ENCODE data around the gene LECT2.

The LECT2 gene

DNA sequence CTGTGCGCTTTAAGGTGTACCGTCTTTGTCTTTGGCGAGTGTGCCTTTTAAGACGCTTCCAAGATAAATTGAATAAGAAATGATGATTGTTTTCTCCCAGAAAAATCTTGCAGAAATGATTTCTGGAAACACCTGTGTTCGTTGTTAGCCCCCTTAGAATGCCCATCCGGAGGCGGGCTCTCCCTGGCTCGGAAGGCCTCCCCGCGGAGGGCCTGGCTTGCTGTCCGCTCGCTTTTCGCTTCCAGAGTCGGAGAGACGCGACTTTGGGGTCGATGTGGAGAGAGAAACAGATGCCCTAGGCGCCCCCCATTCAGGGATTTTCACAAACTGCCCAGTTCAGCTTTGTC lies 23.9 kb downstream of the LECT2 start:
- no peak for DNase-seq

DNA sequence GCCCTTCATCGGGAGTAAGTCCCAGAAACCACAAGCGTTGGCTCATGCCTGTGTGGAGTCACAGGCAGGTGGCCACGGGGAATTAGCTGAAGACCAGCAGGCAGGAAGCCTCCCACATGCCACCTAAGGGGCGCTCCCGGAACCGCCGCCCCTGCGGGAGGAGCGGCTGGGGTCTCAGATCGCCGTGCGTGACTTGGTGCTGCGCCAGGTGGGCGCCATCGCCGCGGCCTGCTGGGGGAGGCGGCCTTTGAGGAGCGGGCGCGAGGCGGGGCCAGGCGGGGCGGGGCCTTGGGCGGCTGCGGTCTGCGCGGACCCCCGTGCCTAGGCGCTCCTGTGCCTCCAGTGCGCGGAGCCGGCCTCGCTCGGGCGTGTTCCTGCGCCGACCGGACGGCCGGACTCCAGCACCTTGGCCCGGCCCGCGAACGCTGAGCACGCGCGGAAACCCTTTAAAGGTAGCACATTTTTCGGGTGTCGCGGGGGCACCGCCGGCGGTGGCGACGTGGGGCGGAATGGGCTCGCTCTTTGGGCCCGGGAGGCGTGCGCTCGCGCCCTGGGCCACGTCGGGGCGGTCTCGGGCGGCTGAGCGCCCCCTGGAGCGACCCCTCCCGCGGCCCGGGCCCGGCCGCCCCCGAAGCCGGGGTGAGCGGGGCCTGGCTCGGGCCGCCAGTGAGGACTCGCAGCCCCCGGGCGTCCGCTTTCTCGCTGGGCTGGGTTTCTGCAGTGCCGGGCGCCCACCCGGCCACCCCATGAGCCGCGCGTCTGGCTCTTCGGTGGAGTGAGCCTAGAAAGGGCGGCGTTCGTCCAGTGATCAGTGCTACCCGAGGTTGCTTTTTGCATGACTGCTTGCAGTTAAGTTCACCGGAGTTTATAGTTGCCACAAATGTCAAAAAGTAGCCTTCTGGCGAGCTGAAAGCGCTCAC lies 24.5 kb downstream of the LECT2 start:
- no peak for DNase-seq

DNA sequence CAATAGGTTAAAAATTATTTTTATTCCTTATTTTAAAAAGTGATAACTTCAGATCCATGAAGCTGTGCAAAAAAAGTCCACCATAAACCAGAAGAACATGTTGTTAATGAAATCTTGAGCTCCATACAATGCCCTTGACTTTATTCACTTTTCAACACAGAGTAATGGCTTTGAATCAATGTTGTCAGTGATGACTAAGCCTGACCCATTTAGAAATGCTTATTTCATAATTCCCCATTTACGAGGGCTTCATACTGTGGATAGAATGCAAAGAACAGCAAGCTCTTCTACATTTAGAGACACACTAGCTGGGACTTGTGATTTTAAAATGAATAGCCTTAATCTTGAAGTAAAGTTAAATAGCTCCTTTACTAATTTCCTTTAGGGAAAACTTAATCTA lies 33.4 kb downstream of the LECT2 start:
- DNase-seq = no peak

DNA sequence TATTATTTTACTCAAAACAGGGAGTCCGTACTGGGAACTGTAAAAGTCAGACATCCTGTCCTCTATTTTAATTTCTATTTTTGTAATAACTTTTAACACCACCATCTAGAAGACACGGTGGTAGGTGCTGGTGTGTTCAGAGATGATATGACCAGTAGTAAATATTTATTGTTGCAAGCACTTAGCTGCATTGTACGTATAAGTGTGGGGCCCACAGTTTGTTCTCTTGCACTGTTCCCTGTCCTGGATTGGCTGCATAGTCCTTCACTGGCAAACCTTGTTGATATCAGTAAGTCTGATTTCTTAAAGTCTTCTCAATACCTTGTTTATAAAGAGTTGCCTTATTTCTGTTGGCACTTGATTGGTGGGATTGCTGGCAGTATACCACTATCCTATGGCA lies 34.6 kb downstream of the LECT2 start:
- DNase-seq = no peak

DNA sequence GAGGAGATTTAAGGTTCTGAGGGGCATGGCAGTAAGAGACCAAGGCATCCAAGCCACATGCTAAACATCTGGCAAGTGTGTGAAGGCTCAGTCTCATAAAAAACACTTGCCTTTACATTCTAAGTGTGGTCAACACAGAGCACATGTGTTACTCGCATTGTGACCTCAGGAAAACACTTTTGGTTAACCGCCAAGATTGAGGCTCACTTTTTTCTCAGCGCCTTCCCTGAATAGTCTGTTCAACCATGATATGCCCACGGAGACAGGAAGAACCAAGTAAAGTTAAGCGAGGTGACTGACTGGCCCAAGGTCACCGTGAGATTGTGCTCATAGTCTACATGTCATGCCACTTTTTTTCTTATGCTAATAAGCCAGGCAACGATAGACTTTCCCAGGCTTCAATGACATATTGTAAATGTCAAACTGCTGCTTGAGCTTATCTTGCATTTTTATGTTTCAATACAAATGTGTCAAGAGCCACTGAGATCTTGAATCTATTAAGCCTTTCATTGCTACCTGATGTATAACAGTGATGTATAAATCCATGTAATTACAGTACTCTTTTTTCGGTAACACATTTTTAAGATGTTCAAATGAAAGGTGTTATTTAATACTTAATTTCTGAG lies 38.0 kb downstream of the LECT2 start:
- no peak for DNase-seq

DNA sequence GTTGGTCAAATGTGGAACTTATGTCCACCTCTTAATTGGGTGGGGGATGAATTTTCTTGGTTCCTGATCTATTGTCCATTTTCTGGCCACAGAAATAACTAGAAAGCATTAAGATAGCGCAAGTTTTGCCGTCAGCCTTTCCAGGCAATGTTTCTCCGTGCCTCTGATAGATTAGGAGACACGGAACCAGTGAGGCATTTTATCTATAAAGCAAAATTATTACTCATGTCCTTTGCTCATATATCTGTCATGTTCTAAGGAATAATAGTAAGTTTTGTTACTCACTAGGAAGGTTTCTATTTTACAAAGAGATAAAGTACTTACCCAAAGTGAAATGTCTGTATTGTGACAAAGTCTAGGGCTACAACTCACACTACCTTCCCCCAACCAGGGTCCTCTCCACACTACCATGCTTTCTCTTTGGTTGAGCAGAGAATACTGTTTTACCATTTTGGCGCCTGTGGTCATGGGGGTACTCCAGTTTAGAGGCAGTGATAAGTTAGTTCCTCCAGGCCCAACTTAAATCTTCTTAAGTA lies 39.2 kb downstream of the LECT2 start:
- no peak for DNase-seq

DNA sequence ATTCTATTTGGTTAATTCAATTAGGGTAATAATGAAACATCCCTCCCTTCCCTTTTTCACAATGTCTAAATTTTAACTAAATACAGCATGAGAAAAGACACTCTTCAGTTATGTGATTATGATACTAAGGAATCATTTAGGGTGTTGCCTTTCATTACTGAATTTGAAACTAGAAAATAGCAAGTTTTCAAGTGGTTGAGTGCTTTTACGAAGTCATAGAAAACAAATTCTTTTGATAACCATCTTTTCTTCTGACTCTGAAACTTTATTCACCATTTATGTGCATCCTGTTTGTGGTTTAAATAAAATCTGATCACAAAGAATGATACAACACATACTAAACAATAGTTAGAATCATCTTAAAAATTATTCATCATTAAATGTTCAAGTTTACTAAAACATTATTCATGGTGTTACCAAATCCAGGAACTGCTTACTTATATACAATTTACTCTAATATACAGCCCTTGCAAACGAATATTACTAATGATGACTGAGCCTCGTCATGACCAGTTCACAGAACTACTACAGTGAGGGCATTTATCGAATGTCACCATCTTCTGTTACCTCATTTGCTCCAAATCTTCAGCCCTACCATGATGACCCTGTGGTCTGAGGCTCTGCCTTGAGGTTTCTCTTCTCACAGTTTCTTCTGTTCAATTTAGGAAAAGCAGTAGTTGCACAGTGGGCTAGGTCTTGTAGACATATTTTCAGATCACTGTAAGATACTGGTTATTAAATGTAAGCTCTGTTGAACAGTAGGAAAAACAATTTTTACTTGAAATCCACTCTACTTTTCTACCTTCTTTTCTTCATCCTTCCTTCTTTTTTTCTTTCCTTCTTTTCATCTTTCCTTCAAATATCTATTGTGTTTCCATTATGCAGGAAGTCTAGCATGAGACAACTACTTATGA lies 40.8 kb downstream of the LECT2 start:
- DNase-seq = no peak

DNA sequence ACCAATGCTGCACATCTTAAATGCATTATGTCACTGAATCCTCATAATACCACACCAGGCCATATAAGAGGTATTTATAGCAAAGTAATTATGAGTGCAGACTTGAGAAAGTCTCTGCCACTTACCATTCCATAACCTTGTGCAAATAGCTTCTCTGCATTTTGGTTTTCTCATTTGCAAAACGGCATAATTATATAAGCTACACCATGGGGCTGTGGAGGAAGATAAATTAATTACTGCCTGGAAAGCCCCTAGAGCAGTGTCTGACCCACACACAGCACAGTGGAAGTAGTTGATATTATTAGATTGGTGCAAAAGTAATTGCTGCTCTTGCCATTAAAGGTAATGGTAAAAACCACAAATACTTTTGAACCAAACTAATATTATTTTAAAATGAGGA lies 49.6 kb downstream of the LECT2 start:
- DNase-seq = no peak

DNA sequence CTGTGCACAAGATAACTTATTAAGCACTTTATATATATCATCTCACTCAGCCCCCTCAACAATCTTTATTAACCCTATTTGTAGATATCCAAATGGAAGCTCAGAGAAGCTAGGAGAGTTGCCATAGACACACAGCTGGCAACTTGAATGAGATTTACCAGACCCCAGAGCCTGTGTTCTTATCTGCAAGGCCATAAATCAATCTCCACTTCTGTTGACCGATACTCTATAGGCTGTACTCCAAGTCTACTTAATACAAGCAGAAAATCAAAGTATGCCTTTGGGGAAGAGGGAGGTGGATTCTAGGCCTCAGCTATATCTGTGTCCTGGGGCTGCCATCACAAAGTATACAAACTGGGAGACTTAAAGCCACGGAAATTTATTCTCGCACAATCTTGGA lies 53.1 kb downstream of the LECT2 start:
- no peak for DNase-seq

DNA sequence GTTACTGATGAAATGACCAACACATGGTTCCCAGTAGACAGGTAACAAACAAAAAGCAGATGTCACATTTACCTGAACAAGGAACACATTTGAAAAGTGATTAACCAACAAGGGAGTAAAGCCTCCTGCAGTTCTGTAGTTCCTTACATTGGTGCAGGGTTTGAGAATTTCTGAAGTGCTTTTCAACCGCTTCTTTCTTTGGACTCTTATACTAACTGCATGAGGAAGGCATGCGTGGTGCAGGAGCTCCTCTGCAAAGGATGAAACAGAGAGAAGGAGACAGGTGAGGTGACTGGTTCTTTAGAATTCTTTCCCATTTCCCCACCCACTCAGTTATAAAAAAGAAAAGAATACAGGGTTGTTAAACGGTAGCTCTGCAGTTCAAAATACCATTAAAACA lies 54.5 kb downstream of the LECT2 start:
- DNase-seq = no peak

DNA sequence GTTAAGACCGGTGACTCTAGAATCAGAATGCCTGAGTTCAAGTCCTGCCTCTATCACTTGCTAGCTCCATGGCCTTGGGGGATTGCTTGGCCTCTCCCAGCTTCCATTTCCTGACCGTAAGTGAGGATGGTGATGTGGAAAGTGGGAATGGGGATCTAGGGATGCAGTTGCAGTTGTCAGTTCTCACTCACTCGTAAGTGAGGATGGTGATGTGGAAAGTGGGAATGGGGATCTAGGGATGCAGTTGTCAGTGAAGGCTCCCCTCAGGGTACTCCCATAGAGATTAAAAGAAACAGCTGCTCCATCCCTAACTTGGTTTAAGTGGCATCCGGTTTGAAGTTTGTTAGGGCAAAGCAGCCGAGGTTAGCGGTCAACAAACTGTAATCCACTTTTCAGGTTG lies 56.1 kb downstream of the LECT2 start:
- DNase-seq = no peak
